Gastroesophageal sphincter (tissue), 3 donors: ENCODE data around the gene CBR1.

Experiments used
- CTCF ChIP-seq, 4 experiments: fragments of 200-600 bp in 2 of 4; fragments of 450-650 bp in 2 of 4; sonication (generic) in 1 of 4; IDR thresholded peaks; one replicate each; pipeline ENCODE4 v1.5.1; 2017 to 2019; ENCODE audit warnings: antibody characterized with exemption in 4 of 4, mild to moderate bottlenecking in 2 of 4, moderate library complexity in 2 of 4
- POLR2A ChIP-seq, 2 donors: fragments of 450-650 bp; IDR thresholded peaks; one replicate each; pipeline ENCODE4 v1.6.1; 2017; ENCODE audit warnings: antibody characterized with exemption in 2 of 2, mild to moderate bottlenecking in 2 of 2, moderate library complexity in 1 of 2
- POLR2AphosphoS5 ChIP-seq: sonication (generic); formaldehyde crosslinking; IDR thresholded peaks from one replicate; pipeline ENCODE4 v1.6.1; 2017; ENCODE audit warnings: antibody characterized with exemption

- TF ChIP-seq CTCF (IDR thresholded peaks at IDR 0.05): no peak
- no peak for TF ChIP-seq POLR2A (IDR thresholded peaks at IDR 0.05)
- no peak for TF ChIP-seq POLR2AphosphoS5
These were observed 31.3 kb downstream of the CBR1 start for GRCh38 chr21:36100971-36101641.
